Right atrium auricular region (tissue), 2 donors: ENCODE results near the gene CEBPE. TPM values are rescaled to one million over a fixed set of nuclear protein-coding genes. Genes with fewer than 3 reads are reported as not detected.

Experiments used
- DNase-seq: peaks from one replicate; pipeline ENCODE4 v3.0.0-alpha.2; 2019; ENCODE audit warnings: low spot score
- H3K27ac ChIP-seq, 2 donors: fragments of 200-600 bp; sonication (generic); 1 replicate in 1 of 2; 2 replicates in 1 of 2; pipeline ENCODE4 v1.5.1; 2016 to 2019
- H3K27me3 ChIP-seq, 2 donors: fragments of 200-600 bp; sonication (generic); one replicate each; pipeline versions ENCODE4 v1.5.1 to v1.6.0; 2017 to 2019
- H3K36me3 ChIP-seq: fragments of 200-600 bp; sonication (generic); one replicate; pipeline ENCODE4 v1.5.1; 2016
- H3K4me1 ChIP-seq, 2 donors: fragments of 200-600 bp; sonication (generic); one replicate each; pipeline versions ENCODE4 v1.5.1 to v1.6.0; 2017 to 2019
- H3K4me3 ChIP-seq, 2 donors: fragments of 200-600 bp; sonication (generic); 1 replicate in 1 of 2; 2 replicates in 1 of 2; pipeline ENCODE4 v1.5.1; 2017 to 2019; ENCODE audit warnings: mild to moderate bottlenecking in 1 of 2, moderate library complexity in 1 of 2
- H3K9me3 ChIP-seq, 2 donors: fragments of 200-600 bp; sonication (generic); one replicate each; pipeline ENCODE4 v1.5.1; 2019
- CTCF ChIP-seq, 2 donors: fragments of 200-600 bp; sonication (generic); IDR thresholded peaks; one replicate each; pipeline ENCODE4 v1.5.1; 2019; ENCODE audit warnings: antibody characterized with exemption in 2 of 2
- total RNA-seq, 2 donors: library from RNA; depleted of rRNA; stranded (reverse); fragments of >200 nt; gene quantifications; one replicate each; pipeline ENCODE4 v1.1.0, GENCODE V29; 2016

Gene CEBPE
- total RNA-seq, 2 donors from 2014 or later = not detected

- Histone ChIP-seq H3K4me1 (peaks cover 0 to 38% of the 10 kb centered on the region in 2 donors), H3K4me3 (no peak overlapping the region), H3K27me3 (no peaks in the 10 kb centered on the region), H3K27ac (peak overlapping the region; percentile 44 to 52), H3K9me3 (no peaks in the 10 kb centered on the region), H3K36me3 (peaks cover 3% of the 10 kb centered on the region)
- TF ChIP-seq CTCF (IDR thresholded peaks at IDR 0.05) = no peak
- no peak for DNase-seq
Observed at GRCh38 chr14:23147676-23148075, 28.6 kb upstream of the CEBPE start.

GRCh38 chr14:23146980-23147379 is 27.9 kb upstream of the CEBPE start:
- Histone ChIP-seq H3K36me3 (peaks cover 3% of the 10 kb centered on the region), H3K9me3 (no peaks in the 10 kb centered on the region), H3K27me3 (no peaks in the 10 kb centered on the region), H3K4me3 (no peak overlapping the region), H3K27ac (peak overlapping the region; percentile 44 to 52), H3K4me1 (peaks cover 0 to 38% of the 10 kb centered on the region in 2 donors)
- no peak for TF ChIP-seq CTCF (IDR thresholded peaks at IDR 0.05)
- DNase-seq = no peak

- Histone ChIP-seq H3K4me1 (peaks cover 0 to 41% of the 10 kb centered on the region in 2 donors), H3K9me3 (no peaks in the 10 kb centered on the region), H3K36me3 (peaks cover 3% of the 10 kb centered on the region), H3K27me3 (no peaks in the 10 kb centered on the region), H3K4me3 (no peak overlapping the region), H3K27ac (peak overlapping the region; percentile 52 to 59)
- DNase-seq = no peak
- TF ChIP-seq CTCF (IDR thresholded peaks at IDR 0.05) = no peak
Observed at GRCh38 chr14:23146351-23146910, 27.4 kb upstream of the CEBPE start.

- DNase-seq = no peak
- no peak overlapping the region for H3K4me3 ChIP-seq
- H3K4me1 ChIP-seq = peaks cover 0 to 41% of the 10 kb centered on the region in 2 donors
- peak overlapping the region; percentile 52 to 59 for H3K27ac ChIP-seq
- TF ChIP-seq CTCF (IDR thresholded peaks at IDR 0.05) = no peak
- no peaks in the 10 kb centered on the region for H3K27me3 ChIP-seq
- no peaks in the 10 kb centered on the region for H3K9me3 ChIP-seq
- peaks cover 3% of the 10 kb centered on the region for H3K36me3 ChIP-seq
Observed at GRCh38 chr14:23145794-23146350, 26.8 kb upstream of the CEBPE start.

GRCh38 chr14:23143911-23144310 is 24.9 kb upstream of the CEBPE start:
- Histone ChIP-seq H3K27me3 (no peaks in the 10 kb centered on the region), H3K4me3 (no peak overlapping the region), H3K9me3 (no peaks in the 10 kb centered on the region), H3K4me1 (peaks cover 0 to 41% of the 10 kb centered on the region in 2 donors), H3K36me3 (peaks cover 17% of the 10 kb centered on the region), H3K27ac (peak overlapping the region in 1 of 2 donors; percentile 87)
- no peak for DNase-seq
- no peak for TF ChIP-seq CTCF (IDR thresholded peaks at IDR 0.05)

GRCh38 chr14:23142826-23143225 is 23.8 kb upstream of the CEBPE start:
- peak overlapping the region; percentile 61 to 87 for H3K27ac ChIP-seq
- H3K4me1 ChIP-seq = peaks cover 0 to 41% of the 10 kb centered on the region in 2 donors
- DNase-seq = no peak
- H3K9me3 ChIP-seq = no peaks in the 10 kb centered on the region
- peaks cover 18% of the 10 kb centered on the region for H3K36me3 ChIP-seq
- no peaks in the 10 kb centered on the region for H3K27me3 ChIP-seq
- TF ChIP-seq CTCF (IDR thresholded peaks at IDR 0.05) = no peak
- H3K4me3 ChIP-seq = no peak overlapping the region
